ENCODE data around the gene UTF1.
"Not testable (repeated sequence)": the region's sequence is repeated elsewhere in the genome, so short reads cannot be mapped to it uniquely, and the experiment has no call there.

UTF1 gene

GRCh38 chr10:133248334-133248715 is 18.3 kb downstream of the UTF1 start:
- no peak for DNase-seq

- no peak for DNase-seq
Observed at GRCh38 chr10:133249094-133249780, 19.2 kb downstream of the UTF1 start.

- no peak for DNase-seq
Observed at GRCh38 chr10:133249975-133250754, 20.1 kb downstream of the UTF1 start.

GRCh38 chr10:133251388-133252222 is 21.6 kb downstream of the UTF1 start:
- no peak for DNase-seq

GRCh38 chr10:133252223-133252552 is 22.2 kb downstream of the UTF1 start:
- no peak for DNase-seq

GRCh38 chr10:133253361-133253955 is 23.4 kb downstream of the UTF1 start:
- no peak for DNase-seq

- no peak for DNase-seq
Observed at GRCh38 chr10:133254421-133255120, 24.6 kb downstream of the UTF1 start.

GRCh38 chr10:133255323-133255722 is 25.3 kb downstream of the UTF1 start:
- no peak for DNase-seq

- DNase-seq: peak; percentile 52
Observed at GRCh38 chr10:133257489-133258065, 27.6 kb downstream of the UTF1 start.

- DNase-seq: peak; percentile 50
Observed at GRCh38 chr10:133258066-133258817, 28.2 kb downstream of the UTF1 start.

- no peak for DNase-seq
Observed at GRCh38 chr10:133258818-133259601, 29.0 kb downstream of the UTF1 start.

GRCh38 chr10:133259602-133259989 is 29.6 kb downstream of the UTF1 start:
- no peak for DNase-seq

- DNase-seq: peak; percentile 61
Observed at GRCh38 chr10:133260895-133261725, 31.1 kb downstream of the UTF1 start.

- peak; percentile 87 for DNase-seq
Observed at GRCh38 chr10:133261726-133262325, 31.8 kb downstream of the UTF1 start.

GRCh38 chr10:133262696-133263095 is 32.7 kb downstream of the UTF1 start:
- DNase-seq: peak; percentile 86

- DNase-seq: no peak
Observed at GRCh38 chr10:133263674-133264073, 33.7 kb downstream of the UTF1 start.

GRCh38 chr10:133264461-133264860 is 34.4 kb downstream of the UTF1 start:
- DNase-seq: no peak

GRCh38 chr10:133265052-133265451 is 35.0 kb downstream of the UTF1 start:
- DNase-seq: not testable (repeated sequence)
